ENCODE results near the gene ETNK1. TPM values are rescaled to one million over a fixed set of nuclear protein-coding genes. Genes with fewer than 3 reads are reported as not detected.

Gene ETNK1
- total RNA-seq, 1 experiment from 2014 or later = 70.1 TPM

GRCh38 chr12:22656376-22656775 is 31.4 kb downstream of the ETNK1 start:
- no peak overlapping the region for H3K4me2 ChIP-seq (ENCODE audit: insufficient read depth, insufficient read length, low read length)
- no peaks in the 10 kb centered on the region for H3K27me3 ChIP-seq (ENCODE audit: insufficient read depth, low read length)
- peak overlapping the region in 2 of 3 experiments; percentile 77 to 83; a peak in 4 of 7 replicates for H3K27ac Mint-ChIP-seq
- peaks cover under 1% of the 10 kb centered on the region; the same call in 1 of the 2 replicates for H3K79me2 ChIP-seq (ENCODE audit: insufficient read depth, low read length)
- H3K4me1 ChIP-seq (ENCODE audit: insufficient read depth, low read length) = no peaks in the 10 kb centered on the region
- H4K8ac ChIP-seq (replicated peaks; ENCODE audit: insufficient read length, low read depth, low read length) = no peak overlapping the region
- H2BK120ac ChIP-seq (ENCODE audit: low read depth, low read length, poor library complexity, severe bottlenecking) = no peak overlapping the region
- H3K9me3 ChIP-seq (ENCODE audit: control insufficient read depth, low read depth, low read length) = no peaks in the 10 kb centered on the region
- no peak overlapping the region for H3K18ac ChIP-seq (ENCODE audit: insufficient read length, low read depth, low read length)
- WGBS (ENCODE audit: extremely low coverage, insufficient read length, low lambda C conversion rate) = no CpG with 5 or more reads among the region's 5 CpGs
- H2BK12ac ChIP-seq (ENCODE audit: insufficient read length, low read depth, low read length) = no peak overlapping the region
- H2BK5ac ChIP-seq (ENCODE audit: insufficient read length, low read length) = no peak overlapping the region
- peaks cover 19 to 23% of the 10 kb centered on the region in 2 experiments for H3K4me1 Mint-ChIP-seq
- no peak overlapping the region for H3K23ac ChIP-seq (ENCODE audit: insufficient read length, low read depth, low read length)
- no peak overlapping the region for H4K91ac ChIP-seq (ENCODE audit: insufficient read length, low read depth, low read length)
- no peak for DNase-seq
- H3K27ac ChIP-seq (ENCODE audit: insufficient read length, low read depth, low read length) = no peak overlapping the region
- H3K79me1 ChIP-seq (ENCODE audit: insufficient read depth, low read depth, low read length, poor library complexity, severe bottlenecking) = no peaks in the 10 kb centered on the region
- H2BK20ac ChIP-seq (ENCODE audit: low read depth, low read length, poor library complexity, severe bottlenecking) = no peak overlapping the region
- H2BK15ac ChIP-seq (ENCODE audit: low read depth, low read length) = no peak overlapping the region
- H3K9me3 Mint-ChIP-seq = no peaks in the 10 kb centered on the region
- H4K20me1 ChIP-seq (ENCODE audit: control insufficient read depth, insufficient read depth, insufficient read length) = no peaks in the 10 kb centered on the region
- H3K36me3 Mint-ChIP-seq (ENCODE audit: insufficient read depth in 1 of 3, low read depth in 3 of 3) = peaks cover 2 to 25% (median 23%) of the 10 kb centered on the region in 3 experiments; a peak in 6 of 7 replicates
- no peak overlapping the region for H3K4me3 Mint-ChIP-seq
- no peak for TF ChIP-seq CTCF (conservative IDR thresholded peaks at IDR 0.05)
- H3K9ac ChIP-seq (ENCODE audit: extremely low read depth, insufficient read length, low read length) = no peak overlapping the region
- no peak overlapping the region for H3K56ac ChIP-seq (ENCODE audit: insufficient read length, low read depth, low read length)
- H2AFZ ChIP-seq (ENCODE audit: low read length) = no peak overlapping the region
- H3K14ac ChIP-seq (ENCODE audit: insufficient read depth, low read length) = no peak overlapping the region
- H4K5ac ChIP-seq (ENCODE audit: insufficient read length, low read depth, low read length) = no peak overlapping the region
- no peaks in the 10 kb centered on the region for H3K23me2 ChIP-seq (ENCODE audit: insufficient read length, low read depth, low read length, poor library complexity, severe bottlenecking)
- H2AK5ac ChIP-seq (ENCODE audit: insufficient read length, low read length) = no peak overlapping the region
- H3K27me3 Mint-ChIP-seq (ENCODE audit: low read depth) = no peaks in the 10 kb centered on the region
- H3K4ac ChIP-seq (ENCODE audit: low read depth, low read length) = no peak overlapping the region
- H3T11ph ChIP-seq (ENCODE audit: low read length) = no peak overlapping the region
